ENCODE measurements around the gene CRISPLD2. TPM values are rescaled to one million over a fixed set of nuclear protein-coding genes. Genes with fewer than 3 reads are reported as not detected.
A peak's percentile ranks its signal among the peaks of the same experiment; 100 is the strongest.

The CRISPLD2 gene
- total RNA-seq, 1 experiment from 2014 or later = 9.4 TPM

- TF ChIP-seq GRHL2 (CRISPR knock-in tag; IDR thresholded peaks at IDR 0.05; ENCODE audit: insufficient replicate concordance, severe bottlenecking) = no peak
Observed at GRCh38 chr16:84874004-84874435, 54.2 kb downstream of the CRISPLD2 start (continued).

DNA sequence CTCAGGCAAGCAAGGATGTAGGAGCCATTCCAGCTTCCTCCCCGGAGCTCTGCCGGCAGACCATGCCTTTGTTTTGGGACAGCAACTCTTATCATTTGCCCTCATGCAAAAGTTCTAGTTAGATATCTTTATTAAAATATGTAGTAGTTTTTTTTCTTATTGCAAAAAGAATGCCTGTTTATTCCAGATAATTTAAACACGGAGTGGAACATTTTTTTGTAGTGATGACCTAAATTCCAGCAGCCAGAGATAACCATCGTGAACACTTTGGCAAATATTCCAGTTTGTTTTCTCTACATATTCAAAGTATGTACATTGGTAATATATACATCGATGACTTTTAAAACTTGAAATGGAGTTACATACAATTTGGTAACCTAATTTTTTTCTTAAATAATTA is 54.8 kb downstream of the CRISPLD2 start:
- H3K4me1 Mint-ChIP-seq = peaks cover 6% of the 10 kb centered on the region
- no peak overlapping the region; the same call in 1 of the 2 replicates for H3K27ac Mint-ChIP-seq
- peaks cover 6% of the 10 kb centered on the region for H3K36me3 Mint-ChIP-seq
- ChIA-PET POLR2A (no interaction called here), CTCF (interaction anchor here (1.1 kb wide), 1 partner anchor 10 kb away, joined by 5 read pairs; no protein-coding TSS in a partner anchor)
- peaks cover under 1% of the 10 kb centered on the region; the same call in 1 of the 2 replicates for H3K27me3 Mint-ChIP-seq (ENCODE audit: low read depth)
- no peak for TF ChIP-seq IRF1 (CRISPR knock-in tag; IDR thresholded peaks at IDR 0.05)
- TF ChIP-seq E2F1 (CRISPR knock-in tag; IDR thresholded peaks at IDR 0.05) = no peak
- TF ChIP-seq CREB1 (CRISPR knock-in tag; IDR thresholded peaks at IDR 0.05) = no peak
- TF ChIP-seq IRF2 (CRISPR knock-in tag; IDR thresholded peaks at IDR 0.05; ENCODE audit: borderline replicate concordance, low read depth) = no peak
- no peak for TF ChIP-seq MLX (CRISPR knock-in tag; IDR thresholded peaks at IDR 0.05)
- TF ChIP-seq ELF4 (CRISPR knock-in tag; IDR thresholded peaks at IDR 0.05; ENCODE audit: low read depth) = no peak
- TF ChIP-seq E2F5 (CRISPR knock-in tag; IDR thresholded peaks at IDR 0.05) = no peak
- TF ChIP-seq, protein P1, sequence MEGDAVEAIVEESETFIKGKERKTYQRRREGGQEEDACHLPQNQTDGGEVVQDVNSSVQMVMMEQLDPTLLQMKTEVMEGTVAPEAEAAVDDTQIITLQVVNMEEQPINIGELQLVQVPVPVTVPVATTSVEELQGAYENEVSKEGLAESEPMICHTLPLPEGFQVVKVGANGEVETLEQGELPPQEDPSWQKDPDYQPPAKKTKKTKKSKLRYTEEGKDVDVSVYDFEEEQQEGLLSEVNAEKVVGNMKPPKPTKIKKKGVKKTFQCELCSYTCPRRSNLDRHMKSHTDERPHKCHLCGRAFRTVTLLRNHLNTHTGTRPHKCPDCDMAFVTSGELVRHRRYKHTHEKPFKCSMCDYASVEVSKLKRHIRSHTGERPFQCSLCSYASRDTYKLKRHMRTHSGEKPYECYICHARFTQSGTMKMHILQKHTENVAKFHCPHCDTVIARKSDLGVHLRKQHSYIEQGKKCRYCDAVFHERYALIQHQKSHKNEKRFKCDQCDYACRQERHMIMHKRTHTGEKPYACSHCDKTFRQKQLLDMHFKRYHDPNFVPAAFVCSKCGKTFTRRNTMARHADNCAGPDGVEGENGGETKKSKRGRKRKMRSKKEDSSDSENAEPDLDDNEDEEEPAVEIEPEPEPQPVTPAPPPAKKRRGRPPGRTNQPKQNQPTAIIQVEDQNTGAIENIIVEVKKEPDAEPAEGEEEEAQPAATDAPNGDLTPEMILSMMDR (IDR thresholded peaks at IDR 0.05) = no peak
- H3K9me3 Mint-ChIP-seq = peaks cover 4% of the 10 kb centered on the region
- DNase-seq (ENCODE audit: low spot score) = no peak
- ATAC-seq = no peak
- H3K4me3 Mint-ChIP-seq = no peak overlapping the region

DNA sequence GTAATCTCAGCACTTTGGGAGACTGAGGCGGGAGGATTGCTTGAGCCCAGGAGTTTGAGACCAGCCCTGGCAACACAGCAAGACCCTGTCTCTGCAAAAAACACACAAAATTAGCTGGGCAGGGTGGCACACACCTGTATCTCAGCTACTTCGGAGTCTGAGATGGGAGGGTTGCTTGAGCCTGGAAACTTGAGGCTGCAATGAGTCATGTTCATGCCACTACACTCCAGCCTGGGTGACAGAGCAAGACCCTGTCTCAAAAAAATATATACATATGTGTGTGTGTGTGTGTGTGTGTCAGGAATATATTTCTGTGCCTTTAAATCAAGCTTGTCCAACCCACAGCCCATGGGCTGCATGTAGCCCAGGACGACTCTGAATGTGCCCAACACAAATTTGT is 55.2 kb downstream of the CRISPLD2 start:
- ATAC-seq = no peak
- ChIA-PET CTCF (no interaction called here), POLR2A (no interaction called here)
- no peak for DNase-seq (ENCODE audit: low spot score)
- Mint-ChIP-seq H3K9me3 (peaks cover 4% of the 10 kb centered on the region), H3K27ac (no peak overlapping the region), H3K4me3 (no peak overlapping the region), H3K27me3 (ENCODE audit: low read depth) (peaks cover 2% of the 10 kb centered on the region; the same call in 1 of the 2 replicates), H3K36me3 (peaks cover 6% of the 10 kb centered on the region), H3K4me1 (peaks cover 11% of the 10 kb centered on the region)
- TF ChIP-seq HMGA2 (CRISPR knock-in tag; IDR thresholded peaks at IDR 0.05) (no peak), KAT7 (CRISPR knock-in tag; IDR thresholded peaks at IDR 0.05; ENCODE audit: borderline replicate concordance) (no peak)

DNA sequence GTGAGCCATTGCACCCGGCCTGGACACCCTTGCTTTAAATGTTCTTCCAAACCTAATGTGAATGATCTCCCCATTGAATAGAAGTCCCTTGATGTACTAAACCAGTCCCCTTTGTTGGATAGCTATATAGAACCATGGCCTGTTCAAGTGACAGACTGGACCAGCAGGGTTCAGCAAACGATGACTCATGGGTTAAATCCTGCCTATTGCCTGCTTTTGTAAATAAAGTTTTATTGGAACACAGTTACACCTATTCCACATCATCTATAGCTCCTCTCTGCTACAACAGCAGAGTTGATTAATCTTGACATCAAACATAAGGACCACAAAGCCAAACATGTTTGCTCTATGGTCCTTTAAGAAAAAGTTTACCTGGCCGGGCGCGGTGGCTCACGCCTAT is 56.1 kb downstream of the CRISPLD2 start:
- peaks cover 13% of the 10 kb centered on the region for H3K4me1 Mint-ChIP-seq
- DNase-seq (ENCODE audit: low spot score) (no peak), ATAC-seq (no peak)
- H3K9me3 Mint-ChIP-seq = peaks cover 4% of the 10 kb centered on the region
- ChIA-PET POLR2A (interaction anchor here (1.1 kb wide), 1 partner anchor 10 kb away, joined by 3 read pairs; no protein-coding TSS in a partner anchor), CTCF (no interaction called here)
- peaks cover 6% of the 10 kb centered on the region for H3K36me3 Mint-ChIP-seq
- peaks cover 2% of the 10 kb centered on the region; the same call in 1 of the 2 replicates for H3K27me3 Mint-ChIP-seq (ENCODE audit: low read depth)
- no peak overlapping the region for H3K4me3 Mint-ChIP-seq
- H3K27ac Mint-ChIP-seq = 0 out of 2 replicates have a peak overlapping the region, but pooled peaks have one; percentile 63
- TF ChIP-seq ZNF512 (CRISPR knock-in tag; IDR thresholded peaks at IDR 0.05; ENCODE audit: borderline replicate concordance) (no peak), RELA (CRISPR knock-in tag; IDR thresholded peaks at IDR 0.05; ENCODE audit: borderline replicate concordance) (no peak), ZNF425 (CRISPR knock-in tag; conservative IDR thresholded peaks at IDR 0.05) (no peak), ETV6 (CRISPR knock-in tag; IDR thresholded peaks at IDR 0.05) (no peak), RORB (CRISPR knock-in tag; IDR thresholded peaks at IDR 0.05) (no peak), GABPB1 (CRISPR knock-in tag; IDR thresholded peaks at IDR 0.05) (no peak), AR (CRISPR knock-in tag; IDR thresholded peaks at IDR 0.05) (no peak)

Measured in WTC11 (cell line).